Esophagus muscularis mucosa (tissue), 4 donors: ENCODE data around the gene RFX6. TPM values are rescaled to one million over a fixed set of nuclear protein-coding genes. Genes with fewer than 3 reads are reported as not detected.

ENCODE experiments used
- DNase-seq: peaks from one replicate; pipeline ENCODE4 v3.0.0-alpha.2; 2017; ENCODE audit errors: extremely low spot score
- H3K27ac ChIP-seq, 4 donors: fragments of 200-600 bp; sonication (generic); replicated peaks in 1 of 4; 1 replicate in 3 of 4; 2 replicates in 1 of 4; pipeline ENCODE4 v1.5.1; 2016 to 2019; ENCODE audit warnings: mild to moderate bottlenecking in 1 of 4
- H3K27me3 ChIP-seq, 4 donors: fragments of 200-600 bp; sonication (generic); one replicate each; pipeline versions ENCODE4 v1.5.1 to v1.6.0; 2016 to 2019
- H3K36me3 ChIP-seq, 4 donors: fragments of 200-600 bp; sonication (generic); one replicate each; pipeline ENCODE4 v1.5.1; 2016 to 2019
- H3K4me1 ChIP-seq, 4 donors: fragments of 200-600 bp; sonication (generic); one replicate each; pipeline ENCODE4 v1.5.1; 2016 to 2019
- H3K4me3 ChIP-seq, 4 donors: fragments of 200-600 bp; sonication (generic); 1 replicate in 2 of 4; 2 replicates in 2 of 4; pipeline ENCODE4 v1.5.1; 2016 to 2019; ENCODE audit warnings: mild to moderate bottlenecking in 4 of 4, moderate library complexity in 1 of 4
- H3K9me3 ChIP-seq, 4 donors: fragments of 200-600 bp; sonication (generic); 1 replicate in 3 of 4; 2 replicates in 1 of 4; pipeline ENCODE4 v1.5.1; 2016 to 2019
- CTCF ChIP-seq, 3 experiments: fragments of 200-600 bp in 2 of 3; fragments of 450-650 bp in 1 of 3; sonication (generic) in 2 of 3; IDR thresholded peaks; one replicate each; pipeline ENCODE4 v1.5.1; 2017 to 2019; ENCODE audit warnings: antibody characterized with exemption in 3 of 3, mild to moderate bottlenecking in 2 of 3, moderate library complexity in 1 of 3
- EP300 ChIP-seq: sonication (generic); formaldehyde crosslinking; IDR thresholded peaks from one replicate; pipeline ENCODE4 v1.6.1; 2017; ENCODE audit warnings: antibody characterized with exemption
- POLR2A ChIP-seq: fragments of 450-650 bp; IDR thresholded peaks from one replicate; pipeline ENCODE4 v1.6.1; 2017; ENCODE audit warnings: antibody characterized with exemption, moderate library complexity, mild to moderate bottlenecking, low read depth
- POLR2AphosphoS5 ChIP-seq, 2 donors: sonication (generic); formaldehyde crosslinking; IDR thresholded peaks; one replicate each; pipeline ENCODE4 v1.6.1; 2017; ENCODE audit warnings: antibody characterized with exemption in 2 of 2
- WGBS: methylation state at CpG from one replicate; pipeline ENCODE4 v1.1.5; 2018; 5-methylcytosine and 5-hydroxymethylcytosine counted together
- intact Hi-C: fragments of 100-400 bp; cut with DNase I; formaldehyde crosslinking; loops from one replicate; pipeline ENCODE4 v1.15.1; 2023
- total RNA-seq, 4 donors: library from RNA; depleted of rRNA; stranded (reverse); fragments of >200 nt; gene quantifications; one replicate each; pipeline versions ENCODE4 v1.1.0 to v1.2.1, GENCODE V29; 2016

Gene RFX6
- total RNA-seq, 4 donors from 2014 or later = not detected

- TF ChIP-seq POLR2AphosphoS5 (IDR thresholded peaks at IDR 0.05) (no peak), CTCF (IDR thresholded peaks at IDR 0.05) (peak; percentile 31 to 50 (median 39))
- intact Hi-C loops = no loop called here
Observed at GRCh38 chr6:116969211-116969863, 92.3 kb downstream of the RFX6 start.

GRCh38 chr6:116971959-116972358 is 94.9 kb downstream of the RFX6 start:
- no peak overlapping the region for H3K27ac ChIP-seq
- intact Hi-C loops = no loop called here
- no peak overlapping the region for H3K4me3 ChIP-seq
- no peaks in the 10 kb centered on the region for H3K9me3 ChIP-seq
- no peak for DNase-seq
- H3K4me1 ChIP-seq = no peaks in the 10 kb centered on the region
- no peaks in the 10 kb centered on the region for H3K36me3 ChIP-seq
- TF ChIP-seq CTCF (IDR thresholded peaks at IDR 0.05) (peak; percentile 19 to 52 (median 43)), EP300 (no peak)
- WGBS = 0% methylated on average over 1 of the region's 1 CpG
- no peaks in the 10 kb centered on the region for H3K27me3 ChIP-seq

More at GRCh38 chr6:116969211-116969863, 92.3 kb downstream of the RFX6 start:
- no peak for DNase-seq
- H3K4me3 ChIP-seq = no peak overlapping the region
- 29% methylated on average over 5 of the region's 5 CpGs for WGBS
- no peaks in the 10 kb centered on the region for H3K9me3 ChIP-seq
- no peaks in the 10 kb centered on the region for H3K27me3 ChIP-seq
- no peaks in the 10 kb centered on the region for H3K36me3 ChIP-seq
- H3K27ac ChIP-seq = no peak overlapping the region
- no peaks in the 10 kb centered on the region for H3K4me1 ChIP-seq

GRCh38 chr6:116973976-116974375 is 96.9 kb downstream of the RFX6 start:
- H3K27me3 ChIP-seq = no peaks in the 10 kb centered on the region
- no peak overlapping the region for H3K4me3 ChIP-seq
- no peaks in the 10 kb centered on the region for H3K4me1 ChIP-seq
- intact Hi-C loops = no loop called here
- H3K9me3 ChIP-seq = no peaks in the 10 kb centered on the region
- TF ChIP-seq POLR2A (no peak), POLR2AphosphoS5 (IDR thresholded peaks at IDR 0.05) (no peak), CTCF (IDR thresholded peaks at IDR 0.05) (no peak), EP300 (no peak)
- H3K36me3 ChIP-seq = no peaks in the 10 kb centered on the region
- no peak overlapping the region for H3K27ac ChIP-seq
- 73% methylated on average over 5 of the region's 5 CpGs for WGBS
- DNase-seq = no peak

GRCh38 chr6:116974526-116975316 is 97.7 kb downstream of the RFX6 start:
- no peaks in the 10 kb centered on the region for H3K4me1 ChIP-seq
- H3K9me3 ChIP-seq = no peaks in the 10 kb centered on the region
- intact Hi-C loops = no loop called here
- no peak overlapping the region for H3K4me3 ChIP-seq
- DNase-seq = no peak
- no peaks in the 10 kb centered on the region for H3K36me3 ChIP-seq
- no peak overlapping the region for H3K27ac ChIP-seq
- TF ChIP-seq POLR2AphosphoS5 (IDR thresholded peaks at IDR 0.05) = no peak
- TF ChIP-seq CTCF (IDR thresholded peaks at IDR 0.05) = no peak
- TF ChIP-seq POLR2A = no peak
- no peak for TF ChIP-seq EP300
- H3K27me3 ChIP-seq = no peaks in the 10 kb centered on the region
- 62% methylated on average over 5 of the region's 5 CpGs for WGBS
